GM08714 (cell line): ENCODE results near the gene DOHH.
"Not testable (repeated sequence)": the region's sequence is repeated elsewhere in the genome, so short reads cannot be mapped to it uniquely, and the experiment has no call there.

Source experiments
- H3K4me3 ChIP-seq: fragments of 200-500 bp; sonication (Bioruptor generic); 2 replicates; pipeline ENCODE4 v1.5.1; 2014; ENCODE audit warnings: mild to moderate bottlenecking, low read length, inconsistent platforms
- ZNF274 ChIP-seq: IDR thresholded peaks from 2 replicates; pipeline ENCODE4 v1.6.1; 2012; ENCODE audit warnings: mild to moderate bottlenecking, low read depth, low read length

The DOHH gene

DNA sequence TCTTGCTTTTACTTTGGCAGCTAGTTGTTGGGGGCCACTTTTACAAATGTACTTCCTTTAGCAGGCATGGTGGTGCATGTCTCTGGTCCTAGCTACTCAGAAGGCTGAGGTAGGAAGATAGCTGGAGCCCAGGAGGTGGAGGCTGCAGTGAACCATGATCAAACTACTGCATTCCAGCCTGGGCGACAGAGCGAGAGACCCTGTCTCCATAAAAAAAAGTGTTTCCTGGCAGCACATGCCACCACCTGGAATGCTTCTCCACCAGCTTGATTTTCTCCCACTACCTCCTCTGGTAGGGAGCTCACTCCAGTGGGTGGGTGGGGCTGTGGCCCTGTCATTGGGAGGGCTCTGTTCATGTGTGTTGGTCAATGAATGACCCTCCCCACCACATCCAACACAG, 18.2 kb upstream of the DOHH start:
- H3K4me3 ChIP-seq, result no peak overlapping the region
- TF ChIP-seq ZNF274, result no peak

DNA sequence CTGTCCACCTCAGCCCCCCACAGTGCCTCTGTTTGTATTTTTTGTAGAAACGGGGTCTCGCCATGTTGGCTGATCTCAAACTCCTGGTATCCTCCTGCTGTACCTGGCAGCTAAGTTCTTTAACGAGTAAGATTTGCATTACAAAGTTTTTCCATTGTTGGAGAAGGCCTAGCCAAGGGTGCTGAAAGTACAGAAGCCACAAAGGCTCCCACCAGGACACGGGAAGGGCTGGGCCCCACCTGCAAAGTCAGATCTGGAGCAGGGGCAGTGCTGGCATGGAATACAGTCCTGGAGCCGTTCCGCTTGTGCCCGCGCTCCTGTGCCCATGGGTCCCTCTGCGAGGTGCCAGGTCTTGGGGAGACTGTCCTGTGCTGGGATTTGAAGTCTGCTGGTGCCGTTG, 17.8 kb upstream of the DOHH start:
- TF ChIP-seq ZNF274, result no peak

DNA sequence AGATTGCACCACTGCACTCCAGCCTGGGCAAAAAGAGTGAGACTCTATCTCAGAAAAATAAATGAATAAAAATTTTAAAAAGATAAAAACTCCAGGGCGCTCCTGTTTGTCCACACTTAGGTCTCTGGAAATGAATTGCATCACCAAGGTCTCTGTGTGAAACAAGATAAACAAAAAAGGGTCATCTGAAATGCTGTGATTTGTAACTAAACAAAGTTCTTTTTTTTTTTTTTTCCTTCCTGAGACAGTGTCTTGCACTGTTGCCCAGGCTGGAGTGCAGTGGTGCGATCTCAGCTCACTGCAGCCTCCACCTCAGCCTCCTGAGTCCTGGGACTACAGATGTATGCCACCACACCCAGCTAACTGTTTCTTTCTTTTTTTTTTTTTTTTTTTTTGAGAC, 17.2 kb upstream of the DOHH start:
- H3K4me3 ChIP-seq, result no peak overlapping the region
- TF ChIP-seq ZNF274, result no peak

More for the DNA sequence above, 17.8 kb upstream of the DOHH start:
- no peak overlapping the region for H3K4me3 ChIP-seq

DNA sequence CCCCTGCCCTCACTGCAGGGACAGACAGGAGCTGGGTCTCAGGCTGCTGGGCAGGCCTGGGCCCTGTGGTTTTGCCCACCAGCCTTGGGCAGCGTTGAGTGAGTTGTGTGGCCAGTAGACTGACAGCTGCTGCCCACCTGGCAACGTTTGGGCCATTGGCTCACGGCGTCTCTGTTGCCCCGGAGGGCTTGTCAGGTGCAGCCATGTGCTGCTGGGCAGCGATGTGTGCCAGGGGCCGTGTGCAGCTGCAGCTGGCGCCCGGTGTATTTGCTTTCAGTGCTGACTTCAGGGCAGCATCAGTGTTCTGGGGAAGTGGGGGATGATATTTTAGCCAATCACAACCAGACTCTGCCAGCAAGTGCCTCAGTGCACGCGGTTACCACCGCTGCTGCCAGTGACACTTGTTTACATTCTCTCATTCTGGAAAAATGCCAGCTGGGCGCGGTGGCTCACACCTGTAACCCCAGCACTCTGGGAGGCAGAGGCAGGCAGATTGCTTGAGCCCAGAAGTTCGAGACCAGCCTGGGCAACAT, 16.3 kb upstream of the DOHH start:
- no peak for TF ChIP-seq ZNF274
- no peak overlapping the region for H3K4me3 ChIP-seq

DNA sequence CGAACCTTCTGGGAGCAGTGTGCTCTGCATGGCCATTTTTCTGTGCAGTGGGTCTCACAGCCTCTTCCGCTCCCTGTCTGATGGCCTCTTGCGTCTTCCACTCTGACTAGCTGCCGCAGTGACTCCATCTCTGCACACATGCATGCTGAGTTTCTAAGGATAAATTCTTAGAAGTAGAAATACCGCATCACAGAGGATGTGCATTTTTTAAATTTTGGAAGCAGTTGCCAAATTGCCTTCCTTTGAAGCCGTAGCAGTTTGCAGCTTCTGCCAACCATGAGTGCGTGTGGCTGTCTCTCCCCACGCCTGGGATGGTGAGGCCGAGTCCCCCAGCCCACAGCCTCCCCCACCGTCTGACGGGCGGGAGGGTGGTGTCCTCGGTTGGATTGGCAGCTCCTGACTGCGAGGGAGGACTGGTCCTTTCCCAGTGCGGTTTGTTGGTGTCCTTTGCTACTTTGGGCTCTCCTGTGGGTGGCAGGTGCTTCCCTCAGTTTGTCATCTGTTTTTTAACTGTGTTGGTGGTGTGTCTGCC, 15.5 kb upstream of the DOHH start:
- no peak overlapping the region for H3K4me3 ChIP-seq
- TF ChIP-seq ZNF274, result no peak

DNA sequence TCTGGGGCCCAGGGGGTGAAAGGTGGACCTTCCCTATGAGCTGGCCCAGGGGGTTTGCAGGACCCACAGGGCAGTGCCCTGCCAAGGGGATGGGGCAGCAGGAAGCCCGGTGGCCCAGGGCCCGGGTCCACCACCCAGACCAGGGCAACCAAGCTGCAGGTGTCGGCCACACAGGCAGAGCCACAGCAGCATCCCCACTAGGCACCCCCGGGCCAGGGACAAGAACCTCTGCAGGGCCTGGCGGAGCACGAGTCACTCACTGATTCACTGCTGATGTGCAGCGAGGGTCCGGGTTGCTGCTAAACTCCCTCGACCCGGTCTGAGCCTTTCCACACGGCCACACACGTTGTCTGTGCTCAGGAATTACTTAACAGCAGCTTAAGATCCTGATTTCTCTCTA, 14.5 kb upstream of the DOHH start:
- TF ChIP-seq ZNF274, result no peak
- no peak overlapping the region for H3K4me3 ChIP-seq

DNA sequence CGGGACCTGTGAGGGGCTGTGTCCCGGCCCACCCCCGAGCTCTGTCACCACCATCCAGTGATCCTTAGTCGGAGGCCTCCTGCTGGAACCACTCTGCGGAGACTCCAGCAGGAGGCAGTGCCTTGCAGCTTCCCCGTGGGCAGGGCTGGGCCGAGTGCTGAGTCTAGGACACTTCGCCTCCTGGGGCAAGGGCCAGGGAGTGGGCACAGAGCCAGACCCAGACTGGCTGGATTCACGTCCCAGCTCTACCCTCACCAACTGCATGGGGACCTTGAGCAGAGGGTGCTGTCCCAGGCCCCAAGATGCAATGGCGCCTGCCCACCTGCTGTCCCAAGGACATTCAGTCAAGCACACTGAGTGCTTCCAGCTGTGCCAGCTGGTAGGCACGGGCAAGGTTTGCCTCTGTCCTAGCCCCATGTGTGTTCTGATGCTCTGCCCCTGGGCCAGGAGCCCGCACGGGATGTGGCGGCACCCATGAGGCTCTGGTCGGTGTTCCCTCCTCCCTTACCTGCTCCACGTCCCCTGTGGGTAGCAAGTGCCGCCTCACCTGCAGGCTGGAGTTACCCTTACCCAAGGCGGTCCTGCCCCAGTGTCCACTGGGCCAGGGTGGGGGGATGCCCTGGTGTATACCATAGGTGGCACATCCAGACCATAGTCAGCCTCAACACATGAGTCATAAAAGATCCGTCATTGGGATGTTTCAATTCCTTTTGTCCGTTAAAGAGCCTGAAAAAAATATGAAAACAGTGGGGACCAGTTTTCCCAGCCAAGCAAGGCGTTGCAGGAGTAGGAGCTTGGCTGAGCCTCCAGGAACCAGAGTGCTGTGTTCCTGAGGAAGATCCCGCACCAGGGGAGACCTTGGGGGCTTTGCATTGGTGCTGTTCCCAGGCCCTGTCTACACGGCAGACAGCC, 13.0 kb upstream of the DOHH start:
- TF ChIP-seq ZNF274, result no peak
- no peak overlapping the region for H3K4me3 ChIP-seq

DNA sequence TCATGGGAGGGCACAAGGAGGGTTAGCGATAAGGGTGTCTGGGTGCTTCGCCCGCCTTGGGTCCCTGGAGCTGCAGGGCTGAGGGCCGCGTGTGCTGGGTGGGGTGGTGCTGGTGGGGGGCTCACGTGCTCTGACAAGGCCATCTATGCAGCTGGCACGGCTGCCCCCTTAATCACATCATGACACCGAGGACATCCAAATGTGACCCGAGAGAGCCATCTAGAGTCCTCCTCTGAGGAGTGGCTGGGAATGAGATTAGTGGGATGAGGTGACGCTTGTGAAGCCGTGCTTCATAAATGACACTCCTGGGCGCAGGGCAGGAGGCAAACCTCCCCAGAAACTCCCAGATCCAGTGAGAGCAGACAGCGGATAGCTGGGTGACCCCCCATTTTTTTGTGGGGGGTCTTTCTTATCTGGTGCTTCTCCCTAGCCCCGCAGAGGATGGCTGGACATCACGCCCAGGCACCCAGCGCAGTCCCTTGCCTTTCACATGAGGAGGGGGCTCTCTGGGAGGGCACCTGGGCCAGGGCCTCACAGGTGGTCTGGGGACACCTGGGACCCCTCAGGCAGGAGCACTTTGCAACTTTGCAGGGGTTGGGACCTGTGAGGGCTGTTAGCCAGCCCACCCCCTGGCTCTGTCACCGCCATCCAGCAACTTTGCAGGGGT, 12.2 kb upstream of the DOHH start:
- no peak overlapping the region for H3K4me3 ChIP-seq
- no peak for TF ChIP-seq ZNF274

DNA sequence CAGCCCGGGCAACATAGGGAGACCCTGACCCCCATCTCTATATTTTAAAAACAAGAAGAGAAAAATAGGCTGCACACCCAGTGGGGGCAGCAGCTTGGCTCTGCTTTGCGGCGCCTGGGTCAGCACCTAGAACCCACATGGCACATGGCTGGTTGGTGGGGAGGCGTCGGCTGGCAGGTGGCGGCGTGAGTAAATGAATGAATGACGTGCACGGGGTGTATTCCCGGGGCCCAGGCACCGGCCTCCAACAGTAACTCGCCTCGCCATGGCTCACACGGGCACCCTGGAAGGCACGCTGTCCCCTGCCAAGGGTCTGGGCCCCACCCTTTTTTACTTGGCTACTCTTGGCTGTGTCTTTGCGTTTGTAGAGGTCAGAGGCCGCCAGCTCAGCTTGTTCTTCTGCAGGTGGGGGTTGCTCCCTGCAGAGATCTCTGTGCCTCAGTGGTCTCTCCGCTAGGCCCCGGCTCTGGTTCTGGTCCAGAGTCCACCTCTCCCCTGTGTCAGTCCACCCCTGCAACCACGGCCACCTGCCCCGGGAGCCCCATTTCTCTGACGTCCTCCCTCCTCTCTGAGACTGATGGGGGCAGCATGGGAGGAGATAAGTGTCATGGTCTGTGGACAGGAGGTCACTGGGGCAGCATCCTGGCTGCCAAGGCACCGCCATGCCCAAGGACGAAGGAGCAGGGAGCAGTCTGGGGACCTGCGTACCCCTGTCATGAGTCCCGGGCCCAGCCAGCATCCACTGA, 11.2 kb upstream of the DOHH start:
- no peak for TF ChIP-seq ZNF274
- H3K4me3 ChIP-seq, result no peak overlapping the region

DNA sequence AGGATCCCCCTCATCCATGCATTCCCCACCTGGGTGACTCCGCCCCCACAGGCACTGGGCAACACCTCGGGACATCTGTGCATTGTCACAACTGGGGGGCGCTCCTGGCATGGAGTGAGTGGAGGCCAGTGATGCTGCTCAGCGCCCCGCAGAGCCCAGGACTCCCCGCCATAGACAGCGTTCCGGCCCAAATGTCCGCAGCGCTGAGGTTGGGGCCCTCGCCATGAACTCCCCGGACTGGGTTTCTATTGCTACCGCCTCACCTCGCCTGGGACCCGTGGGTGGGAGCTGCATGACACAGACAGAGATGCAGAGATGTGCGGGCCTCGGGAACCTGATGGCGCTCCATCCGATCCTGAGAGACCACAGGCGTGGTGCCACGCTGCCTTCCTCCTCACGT, 10.3 kb upstream of the DOHH start:
- no peak for TF ChIP-seq ZNF274
- no peak overlapping the region for H3K4me3 ChIP-seq

DNA sequence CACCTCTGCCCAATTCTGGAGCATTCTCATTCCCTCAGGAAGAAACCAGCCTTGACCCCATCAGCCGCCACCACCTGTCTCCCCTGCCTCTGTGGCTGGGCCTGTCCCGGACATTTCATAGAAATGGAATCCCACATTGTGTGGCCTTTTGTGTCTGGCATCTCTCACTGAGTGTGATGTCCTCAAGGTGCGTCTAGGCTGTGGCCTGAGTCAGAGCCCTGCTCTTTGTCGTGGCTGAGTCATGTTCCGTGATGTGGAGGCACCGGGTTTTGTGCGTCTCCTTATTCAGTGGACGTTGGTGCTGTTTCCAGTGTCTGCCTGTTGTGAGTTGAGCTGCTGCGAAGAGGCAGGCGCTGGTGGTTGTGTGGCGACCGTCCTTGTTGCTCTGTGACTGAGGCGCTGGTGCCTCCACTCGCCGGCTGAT, 9.1 kb upstream of the DOHH start:
- no peak overlapping the region for H3K4me3 ChIP-seq
- TF ChIP-seq ZNF274, result no peak

DNA sequence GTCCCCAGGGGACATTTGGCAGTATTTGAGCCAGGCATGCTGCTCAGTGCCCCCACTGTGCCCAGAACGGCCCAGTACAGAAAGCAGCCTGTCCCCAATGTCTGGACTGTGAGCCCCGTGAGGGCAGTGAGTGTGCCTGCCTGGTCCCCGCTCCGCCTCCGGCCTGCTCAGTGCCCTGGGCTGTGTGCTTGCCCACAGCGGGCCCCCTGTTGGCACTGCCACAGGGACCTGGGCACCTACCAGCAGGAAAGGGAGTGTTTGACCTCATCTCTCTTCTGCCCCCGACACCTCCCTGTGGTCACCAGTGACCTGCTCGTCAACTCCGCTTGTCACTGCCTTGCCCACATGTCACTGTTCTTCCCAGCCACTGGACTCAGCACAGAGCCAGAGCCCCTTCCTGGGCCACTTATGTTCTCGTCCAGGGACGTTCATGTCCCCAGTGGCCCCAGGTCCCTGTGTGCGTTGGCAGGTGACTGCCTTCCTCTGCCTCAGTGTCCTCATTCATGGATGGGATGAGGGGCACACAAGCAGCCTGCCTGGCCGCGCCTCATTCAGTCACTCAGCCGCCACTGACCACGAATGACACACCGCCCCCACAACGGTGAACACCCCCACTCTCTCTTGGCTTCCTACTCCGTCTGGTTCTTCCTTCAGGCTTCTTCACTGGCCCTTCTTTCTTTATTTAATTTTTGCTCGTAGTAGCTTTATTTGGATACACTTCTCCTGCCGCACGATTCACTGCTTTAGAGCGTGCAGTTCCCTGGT, 8.5 kb upstream of the DOHH start:
- H3K4me3 ChIP-seq, result no peak overlapping the region
- no peak for TF ChIP-seq ZNF274

DNA sequence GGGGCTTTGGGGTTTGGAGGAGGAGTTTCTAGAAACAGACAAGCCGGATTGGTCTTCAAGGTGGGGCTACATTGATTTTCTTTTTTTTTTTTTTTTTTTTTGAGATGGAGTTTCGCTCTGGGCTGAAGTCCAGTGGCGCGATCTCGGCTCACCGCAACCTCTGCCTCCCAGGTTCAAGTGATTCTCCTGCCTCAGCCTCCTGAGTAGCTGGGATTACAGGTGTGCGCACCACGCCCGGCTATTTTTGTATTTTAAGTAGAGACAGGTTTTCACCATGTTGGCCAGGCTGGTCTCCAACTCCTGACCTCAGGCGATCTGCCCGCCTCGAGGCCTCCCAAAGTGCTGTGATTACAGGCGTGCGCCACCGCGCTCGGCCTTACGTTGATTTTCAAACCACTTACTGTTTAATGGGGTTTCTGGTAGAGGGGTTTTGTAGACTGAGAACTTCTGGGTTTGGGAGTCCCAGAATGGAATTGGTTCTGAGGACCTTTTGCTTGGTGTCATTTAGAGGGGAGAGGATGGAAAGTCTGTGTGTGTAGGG, 7.7 kb upstream of the DOHH start:
- H3K4me3 ChIP-seq, result not testable (repeated sequence)
